NCI-H1048 (cell line): ENCODE results near the gene FARS2.
"Not testable (repeated sequence)": the region's sequence is repeated elsewhere in the genome, so short reads cannot be mapped to it uniquely, and the experiment has no call there.

Experiments used
- DNase-seq: peaks from one replicate; lab custom pipeline; 2025; lab: John Stamatoyannopoulos, UW

FARS2 gene

GRCh38 chr6:5638666-5639065, 377.4 kb downstream of the FARS2 start:
- DNase-seq = no peak

GRCh38 chr6:5639193-5639592, 377.9 kb downstream of the FARS2 start:
- DNase-seq = no peak

DNA sequence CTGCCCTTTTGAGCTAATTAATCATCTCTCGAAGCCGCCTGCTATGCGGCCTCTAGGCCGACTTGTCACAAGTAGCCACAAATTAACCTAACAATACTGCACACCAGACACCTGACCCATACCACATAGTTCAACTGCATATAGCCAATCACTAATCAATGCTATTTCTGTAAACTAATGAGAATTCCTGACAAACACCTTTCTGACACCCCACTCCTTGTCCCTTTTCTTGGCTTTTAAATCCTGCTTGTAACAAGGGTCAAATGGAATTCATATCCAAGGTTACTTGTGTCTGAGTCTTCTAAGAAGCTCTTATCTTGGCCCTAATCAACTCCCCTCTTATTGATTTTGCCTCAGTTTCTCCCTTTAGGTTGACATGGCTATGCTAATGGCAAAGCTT, 379.3 kb downstream of the FARS2 start:
- DNase-seq = no peak

- no peak for DNase-seq
These were observed 383.3 kb downstream of the FARS2 start for GRCh38 chr6:5644523-5645185.

DNA sequence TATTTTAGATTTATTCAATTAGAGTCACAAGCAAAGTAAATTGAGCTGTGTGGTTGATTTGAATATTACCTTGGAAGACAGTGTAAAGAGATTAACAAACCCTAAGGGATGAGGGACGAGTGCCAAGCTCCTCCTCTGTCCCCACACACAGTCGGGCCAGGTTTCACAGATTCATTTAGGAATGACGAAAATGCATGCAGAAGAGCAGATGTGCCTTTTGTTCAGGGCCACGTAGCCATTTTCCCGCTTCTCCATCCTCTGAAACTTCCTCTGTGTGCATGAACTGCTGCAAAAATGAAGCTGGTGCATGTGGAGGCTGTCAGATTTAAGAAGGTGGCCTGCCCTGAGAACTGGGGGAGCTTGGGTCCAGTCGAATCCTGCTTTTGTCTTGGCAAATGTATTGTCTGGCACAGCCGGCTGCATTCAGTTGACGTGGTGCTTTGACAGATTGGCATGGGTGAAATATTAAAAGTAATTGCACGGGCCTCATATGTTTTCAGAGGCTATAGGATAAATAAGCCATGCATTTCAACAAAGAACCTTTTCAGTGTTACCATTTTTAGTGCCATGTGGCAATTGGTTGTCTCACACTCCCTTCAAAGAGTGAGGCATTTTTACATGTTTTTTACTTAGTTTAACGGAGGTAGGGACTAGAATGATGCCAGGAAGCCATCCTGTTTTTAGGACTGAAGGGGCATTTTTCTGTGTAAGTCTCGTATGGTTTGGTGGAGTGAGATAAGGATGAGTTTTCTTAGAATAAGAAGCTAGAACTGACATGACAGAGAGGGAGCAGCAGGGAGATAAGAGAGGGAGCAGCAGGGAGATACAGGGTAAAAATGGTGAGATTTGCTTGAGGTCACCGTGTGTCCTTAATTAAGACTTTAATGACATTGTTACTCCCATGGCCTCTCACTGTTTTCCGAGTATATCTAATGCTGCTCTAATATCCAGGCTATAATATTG, 384.3 kb downstream of the FARS2 start:
- DNase-seq = no peak

DNA sequence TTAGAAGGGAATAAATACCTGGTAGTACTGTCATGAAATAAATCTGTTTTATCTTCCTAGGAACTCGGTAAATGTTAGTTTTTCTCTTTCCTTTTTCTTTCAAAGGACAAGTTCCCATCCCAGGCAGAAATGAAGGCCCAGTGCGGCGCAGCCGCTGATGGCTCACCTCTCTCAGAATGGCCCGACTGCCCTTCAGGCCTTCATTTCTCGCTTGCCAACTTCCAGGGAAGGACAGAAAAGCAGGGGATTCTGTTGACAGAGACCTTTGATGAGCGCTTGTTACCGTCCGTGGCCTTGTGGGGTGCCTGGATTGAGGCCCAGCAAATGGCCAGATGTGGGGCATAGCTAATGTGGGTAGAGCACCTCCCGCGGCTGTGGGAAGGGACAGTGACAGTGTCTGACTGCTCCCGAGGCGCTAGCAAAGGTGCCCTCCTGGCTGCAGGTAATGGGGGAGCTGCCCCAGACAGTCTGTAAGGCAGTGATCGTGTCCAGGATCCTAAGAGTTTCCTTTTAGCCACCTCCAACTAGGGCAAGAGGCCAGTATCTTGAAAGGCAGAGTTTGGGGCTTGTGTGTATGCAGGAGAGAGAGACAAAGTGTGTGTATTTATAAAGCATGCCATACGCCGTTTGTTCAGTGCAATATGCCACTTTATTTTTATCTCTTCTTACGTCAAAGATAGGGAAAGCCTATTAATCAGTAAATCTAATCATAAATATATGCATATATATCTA, 391.3 kb downstream of the FARS2 start:
- DNase-seq = no peak

- no peak for DNase-seq
These were observed 392.5 kb downstream of the FARS2 start for GRCh38 chr6:5653801-5654200.

- no peak for DNase-seq
These were observed 394.9 kb downstream of the FARS2 start for GRCh38 chr6:5656226-5656625.

DNA sequence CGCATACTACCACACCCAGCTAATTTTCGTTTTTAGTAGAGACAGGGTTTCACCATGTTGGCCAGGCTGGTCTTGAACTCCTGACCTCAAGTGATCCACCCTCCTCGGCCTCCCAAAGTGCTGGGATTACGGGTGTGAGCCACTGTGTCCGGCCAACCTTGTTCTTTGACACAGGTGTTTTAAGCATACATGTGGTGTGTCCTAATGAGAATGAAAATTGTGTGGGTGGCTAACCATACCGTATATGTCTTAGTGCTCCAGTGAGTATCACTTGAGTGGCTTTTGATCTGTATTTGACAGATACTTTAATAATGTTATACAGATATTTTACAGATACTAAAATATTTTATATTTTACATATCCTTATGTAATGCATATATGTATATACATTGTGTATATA, 395.4 kb downstream of the FARS2 start:
- not testable (repeated sequence) for DNase-seq

DNA sequence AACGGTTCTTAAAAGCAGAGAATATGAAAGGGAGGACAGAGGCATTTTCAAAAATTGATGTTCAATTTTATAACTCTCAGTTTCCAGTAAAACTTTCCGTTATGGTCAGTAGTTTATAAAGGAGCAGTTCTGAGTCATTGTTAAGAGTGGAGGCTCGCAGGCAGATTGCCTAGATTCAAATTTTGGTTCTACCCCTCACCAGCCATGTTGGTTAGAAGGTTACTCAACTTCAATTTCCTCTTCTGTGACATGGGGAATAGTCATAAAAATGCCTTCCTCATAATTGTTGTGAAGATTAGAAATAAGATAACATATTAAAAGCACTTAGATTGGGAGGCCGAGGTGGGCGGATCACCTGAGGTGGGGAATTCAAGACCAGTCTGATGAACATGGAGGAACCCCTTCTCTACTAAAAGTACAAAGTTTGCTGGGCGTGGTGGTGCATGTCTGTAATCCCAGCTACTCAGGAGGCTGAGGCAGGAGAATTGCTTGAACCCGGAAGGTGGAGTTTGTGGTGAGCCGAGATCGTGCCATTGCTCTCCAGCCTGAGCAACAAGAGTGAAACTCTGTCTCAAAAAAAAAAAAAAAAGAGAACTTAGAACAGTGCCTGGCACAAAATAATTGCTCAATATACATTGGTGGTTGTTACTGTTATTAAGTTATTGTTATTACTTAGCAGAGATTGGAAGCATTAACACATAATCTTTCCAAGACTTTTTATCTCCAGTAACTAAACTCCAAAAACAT, 396.5 kb downstream of the FARS2 start:
- DNase-seq = no peak

- no peak for DNase-seq
These were observed 398.2 kb downstream of the FARS2 start for GRCh38 chr6:5659467-5659866.

- no peak for DNase-seq
These were observed 399.5 kb downstream of the FARS2 start for GRCh38 chr6:5660772-5661171.

- no peak for DNase-seq
These were observed 401.5 kb downstream of the FARS2 start for GRCh38 chr6:5662797-5663196.

DNA sequence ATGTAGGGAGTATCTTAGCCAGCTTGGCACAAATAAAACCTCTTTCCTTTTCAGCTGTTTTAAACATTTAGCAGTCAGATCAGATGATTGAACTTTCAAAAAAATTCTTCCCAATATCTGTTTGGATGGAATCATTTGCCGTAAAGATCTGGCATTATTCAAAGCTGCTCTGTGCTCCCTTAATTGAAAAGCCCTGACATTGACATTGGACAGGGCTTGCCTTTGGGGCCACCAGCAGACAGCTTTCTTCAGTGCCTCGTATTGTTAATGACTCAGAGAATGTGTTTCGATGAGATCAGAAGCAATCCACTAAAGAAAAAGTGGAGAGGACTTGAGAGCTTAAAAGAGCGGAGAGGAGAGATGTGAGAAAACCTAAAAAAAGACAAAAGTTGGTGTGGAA, 401.9 kb downstream of the FARS2 start:
- no peak for DNase-seq

DNA sequence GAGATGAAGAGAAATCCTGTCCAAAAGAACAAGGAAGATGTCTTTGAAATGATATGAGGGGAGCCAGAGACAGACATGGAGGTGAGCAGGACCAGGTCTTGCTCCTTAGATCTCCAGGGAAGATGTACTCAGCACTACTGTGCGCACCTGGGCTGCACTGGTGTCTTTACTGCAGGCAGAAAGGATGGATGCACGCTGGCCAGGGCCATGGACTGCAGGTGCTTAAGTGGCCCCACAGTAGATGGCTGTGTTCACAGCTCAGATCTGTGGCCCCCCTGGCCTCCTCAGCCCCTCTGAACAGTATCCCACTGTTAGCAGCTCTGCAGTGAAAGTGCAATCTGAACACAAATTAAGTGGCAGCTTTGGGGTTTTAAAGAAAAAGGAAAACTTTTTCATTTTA, 402.4 kb downstream of the FARS2 start:
- no peak for DNase-seq

DNA sequence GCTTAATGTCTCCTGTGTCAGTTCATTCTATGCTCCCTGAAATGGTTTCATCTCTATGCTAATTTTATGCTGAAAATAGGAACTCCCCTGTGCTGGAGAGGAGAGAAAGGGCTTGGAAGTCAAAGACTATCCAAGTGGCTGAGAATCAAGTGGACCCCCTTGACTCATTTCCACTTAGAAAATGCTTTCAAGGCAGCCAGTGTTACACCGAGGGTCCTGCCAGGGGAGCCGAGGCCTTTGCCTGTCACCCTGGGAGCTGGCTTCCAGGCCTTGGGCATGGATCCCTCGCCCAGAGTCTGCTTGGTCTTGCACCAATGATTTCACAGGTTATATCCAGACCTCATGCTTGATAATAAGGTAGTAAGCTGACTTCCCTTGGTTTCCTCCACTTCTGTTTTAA, 402.8 kb downstream of the FARS2 start:
- DNase-seq = no peak

DNA sequence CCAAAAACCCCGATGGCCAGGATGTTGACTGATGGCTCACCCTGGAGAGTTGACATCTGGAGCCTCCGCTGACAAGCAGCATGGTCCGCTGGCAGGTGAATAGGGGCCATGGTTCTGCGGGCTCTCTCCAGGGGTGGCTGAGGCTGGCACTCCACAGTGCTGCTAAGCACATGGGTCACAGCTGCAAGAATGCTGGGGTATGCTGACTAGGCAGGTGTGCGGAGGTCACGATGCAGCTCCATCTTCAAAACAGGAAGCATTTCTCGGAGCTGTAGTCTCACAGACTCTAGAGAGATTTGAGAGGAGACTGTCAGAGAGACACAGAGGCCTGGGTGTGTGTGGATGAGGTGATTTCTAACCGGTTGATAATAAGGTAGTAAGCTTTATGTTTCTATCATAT, 403.9 kb downstream of the FARS2 start:
- DNase-seq = no peak

- DNase-seq = no peak
These were observed 404.4 kb downstream of the FARS2 start for GRCh38 chr6:5665667-5666066.

DNA sequence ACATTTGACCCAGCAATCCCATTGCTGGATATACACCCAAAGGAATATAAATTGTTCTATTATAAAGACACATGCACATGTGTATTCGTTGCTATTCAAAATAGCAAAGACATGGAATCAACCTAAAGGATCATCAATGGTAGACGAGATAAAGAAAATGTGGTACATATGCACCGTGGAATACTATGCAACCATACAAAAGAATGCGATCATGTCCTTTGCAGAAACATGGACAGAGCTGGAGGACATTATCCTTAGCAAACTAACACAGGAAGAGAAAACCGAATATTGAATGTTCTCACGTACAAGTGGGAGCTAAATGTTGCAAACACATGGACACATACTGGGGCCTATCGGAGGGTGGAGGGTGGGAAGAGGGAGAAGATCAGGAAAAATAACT, 405.4 kb downstream of the FARS2 start:
- DNase-seq = no peak

GRCh38 chr6:5667737-5668136, 406.4 kb downstream of the FARS2 start:
- DNase-seq = no peak

DNA sequence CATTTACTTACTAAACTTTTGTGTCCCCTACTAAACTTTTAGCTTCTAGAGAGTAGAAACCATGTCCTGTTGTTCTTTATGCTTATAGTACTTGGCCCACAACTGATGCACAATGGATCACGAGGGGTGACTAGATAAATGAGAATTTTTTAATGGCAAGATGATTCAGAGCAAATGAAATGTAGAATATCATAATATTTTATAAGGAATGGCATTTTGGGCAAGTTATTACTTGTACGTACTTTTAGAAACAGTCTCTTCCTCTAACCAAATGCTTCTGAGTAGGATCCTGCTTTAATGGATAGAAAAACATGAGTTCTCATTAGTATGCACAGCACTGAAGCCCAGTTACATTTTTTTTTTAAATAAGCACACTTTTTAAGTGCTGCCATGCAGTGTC, 409.1 kb downstream of the FARS2 start:
- DNase-seq = no peak
